WTC11 (cell line): ENCODE measurements around the gene TNFRSF4. TPM values are rescaled to one million over a fixed set of nuclear protein-coding genes. Genes with fewer than 3 reads are reported as not detected.

Experiments
- ATAC-seq: fragments of 200-7000 bp; cut with Tn5 transposase; 2 replicates; pipeline ENCODE4 v1.10.0; 2021; ENCODE audit warnings: mild to moderate bottlenecking, moderate library complexity
- CTCF ChIA-PET: fragments of 300-600 bp; sonication (Branson Sonifier 250); formaldehyde crosslinking; loops from one replicate; lab custom pipeline; 2021; ENCODE audit warnings: antibody characterized with exemption; lab: Charles Lee
- POLR2A ChIA-PET: fragments of 350-600 bp; sonication (Branson Sonifier 250); formaldehyde crosslinking; loops from one replicate; lab custom pipeline; 2021; ENCODE audit warnings: antibody characterized with exemption; lab: Charles Lee
- DNase-seq: peaks from one replicate; pipeline ENCODE4 v3.0.0; 2021; ENCODE audit warnings: low spot score
- H3K27ac Mint-ChIP-seq: 2 replicates; pipeline ENCODE4 v1.8.0; 2021; ENCODE audit warnings: mixed read lengths
- H3K27me3 Mint-ChIP-seq: 2 replicates; pipeline ENCODE4 v1.8.0; 2021; ENCODE audit warnings: low read depth, mild to moderate bottlenecking, moderate library complexity, mixed read lengths
- H3K36me3 Mint-ChIP-seq: 2 replicates; pipeline ENCODE4 v1.8.0; 2021; ENCODE audit warnings: mixed read lengths
- H3K4me1 Mint-ChIP-seq: 2 replicates; pipeline ENCODE4 v1.8.0; 2022; ENCODE audit warnings: mixed read lengths
- H3K4me3 Mint-ChIP-seq: 2 replicates; pipeline ENCODE4 v1.8.0; 2021; ENCODE audit warnings: mild to moderate bottlenecking, moderate library complexity, mixed read lengths
- H3K9me3 Mint-ChIP-seq: 2 replicates; pipeline ENCODE4 v1.8.0; 2021; ENCODE audit warnings: mixed read lengths
- ATF1 ChIP-seq: sonication (generic); formaldehyde crosslinking; IDR thresholded peaks from 2 replicates; pipeline ENCODE4 v1.8.1; 2023; ENCODE audit warnings: mild to moderate bottlenecking, moderate library complexity, missing genetic modification reagents
- ELF4 ChIP-seq: sonication (generic); formaldehyde crosslinking; IDR thresholded peaks from 2 replicates; pipeline ENCODE4 v1.8.1; 2022; ENCODE audit warnings: low read depth, mild to moderate bottlenecking, moderate library complexity, missing genetic modification reagents
- IRF2 ChIP-seq: sonication (generic); formaldehyde crosslinking; IDR thresholded peaks from 2 replicates; pipeline ENCODE4 v1.8.0; 2022; ENCODE audit warnings: low read depth, missing genetic modification reagents, borderline replicate concordance
- MYBL2 ChIP-seq: sonication (generic); formaldehyde crosslinking; IDR thresholded peaks from 2 replicates; pipeline ENCODE4 v1.8.1; 2023; ENCODE audit warnings: mild to moderate bottlenecking, moderate library complexity, missing genetic modification reagents
- NFE2L1 ChIP-seq: sonication (generic); formaldehyde crosslinking; IDR thresholded peaks from 2 replicates; pipeline ENCODE4 v1.8.1; 2023; ENCODE audit warnings: missing genetic modification reagents
- NR3C1 ChIP-seq: sonication (generic); formaldehyde crosslinking; conservative IDR thresholded peaks from 2 replicates; pipeline ENCODE4 v1.8.1; 2023; ENCODE audit warnings: low read depth, mild to moderate bottlenecking, missing genetic modification reagents
- SP1 ChIP-seq: sonication (generic); formaldehyde crosslinking; conservative IDR thresholded peaks from 2 replicates; pipeline ENCODE4 v1.8.1; 2022; ENCODE audit warnings: missing genetic modification reagents
- ZNF138 ChIP-seq: sonication (generic); formaldehyde crosslinking; conservative IDR thresholded peaks from 2 replicates; pipeline ENCODE4 v1.8.1; 2022; ENCODE audit warnings: mild to moderate bottlenecking, moderate library complexity, missing genetic modification reagents
- ZNF263 ChIP-seq: sonication (generic); formaldehyde crosslinking; IDR thresholded peaks from 2 replicates; pipeline ENCODE4 v1.8.1; 2022; ENCODE audit warnings: low read depth, mild to moderate bottlenecking, moderate library complexity, missing genetic modification reagents
- ZNF396 ChIP-seq: fragments of 250-450 bp; sonication (Bioruptor Pico); IDR thresholded peaks from 2 replicates; pipeline ENCODE4 v1.8.0; 2021; ENCODE audit warnings: mild to moderate bottlenecking, moderate library complexity, borderline replicate concordance
- ZNF416 ChIP-seq: fragments of 250-450 bp; sonication (Bioruptor Pico); IDR thresholded peaks from 2 replicates; pipeline ENCODE4 v1.9.0; 2021; ENCODE audit warnings: mild to moderate bottlenecking, inconsistent platforms
- ZNF671 ChIP-seq: fragments of 250-450 bp; sonication (Bioruptor Pico); IDR thresholded peaks from 2 replicates; pipeline ENCODE4 v1.8.0; 2021; ENCODE audit warnings: mild to moderate bottlenecking
- total RNA-seq: library from RNA; stranded (reverse); gene quantifications from 3 replicates; pipeline ENCODE4 v1.2.3, GENCODE V29; 2021
- TF ChIP-seq, protein P1 (sequence below): sonication (generic); formaldehyde crosslinking; IDR thresholded peaks from 2 replicates; pipeline ENCODE4 v1.8.0; 2022; ENCODE audit warnings: mild to moderate bottlenecking, missing genetic modification reagents
- TF ChIP-seq, protein P2 (sequence below): sonication (generic); formaldehyde crosslinking; IDR thresholded peaks from 2 replicates; pipeline ENCODE4 v1.8.0; 2022; ENCODE audit warnings: mild to moderate bottlenecking, missing genetic modification reagents
- TF ChIP-seq, protein P3 (sequence below): sonication (generic); formaldehyde crosslinking; IDR thresholded peaks from 2 replicates; pipeline ENCODE4 v1.8.1; 2023; ENCODE audit warnings: mild to moderate bottlenecking, missing genetic modification reagents
- TF ChIP-seq, protein P4 (sequence below): fragments of 250-450 bp; sonication (Bioruptor Pico); conservative IDR thresholded peaks from 2 replicates; pipeline ENCODE4 v1.9.0; 2021; ENCODE audit warnings: mild to moderate bottlenecking
- TF ChIP-seq, protein P5 (sequence below): fragments of 250-450 bp; sonication (Bioruptor Pico); IDR thresholded peaks from 2 replicates; pipeline ENCODE4 v1.8.0; 2021; ENCODE audit warnings: mild to moderate bottlenecking
- TF ChIP-seq, protein P6 (sequence below): fragments of 250-450 bp; sonication (Bioruptor Pico); IDR thresholded peaks from 2 replicates; pipeline ENCODE4 v1.9.0; 2021; ENCODE audit warnings: mild to moderate bottlenecking
- TF ChIP-seq, protein P7 (sequence below): sonication (generic); formaldehyde crosslinking; IDR thresholded peaks from 2 replicates; pipeline ENCODE4 v1.8.1; 2022; ENCODE audit warnings: mild to moderate bottlenecking, missing genetic modification reagents, moderate library complexity, borderline replicate concordance

Gene TNFRSF4
- total RNA-seq, 1 experiment from 2014 or later: 0.33 TPM

DNA sequence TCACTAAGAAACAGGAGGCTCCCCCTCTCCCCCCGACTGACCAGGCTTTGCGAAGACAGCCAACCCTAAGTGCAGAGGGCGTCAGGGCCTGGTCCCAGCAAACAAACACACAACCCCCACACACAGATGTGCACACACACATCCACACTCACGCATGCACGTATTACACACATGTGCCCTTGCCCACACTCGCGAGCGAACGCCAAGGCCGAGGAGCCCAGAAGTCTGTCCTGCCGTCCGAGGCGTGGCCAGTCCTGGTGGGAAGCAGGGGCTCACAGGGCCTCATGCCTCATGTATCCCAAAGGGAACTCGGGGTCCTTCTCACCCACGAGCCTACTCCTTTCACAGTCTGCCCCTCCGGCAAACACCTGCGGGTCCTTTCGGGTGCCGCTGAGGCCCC is 15.8 kb upstream of the TNFRSF4 start (continued):
- TF ChIP-seq, protein P1, sequence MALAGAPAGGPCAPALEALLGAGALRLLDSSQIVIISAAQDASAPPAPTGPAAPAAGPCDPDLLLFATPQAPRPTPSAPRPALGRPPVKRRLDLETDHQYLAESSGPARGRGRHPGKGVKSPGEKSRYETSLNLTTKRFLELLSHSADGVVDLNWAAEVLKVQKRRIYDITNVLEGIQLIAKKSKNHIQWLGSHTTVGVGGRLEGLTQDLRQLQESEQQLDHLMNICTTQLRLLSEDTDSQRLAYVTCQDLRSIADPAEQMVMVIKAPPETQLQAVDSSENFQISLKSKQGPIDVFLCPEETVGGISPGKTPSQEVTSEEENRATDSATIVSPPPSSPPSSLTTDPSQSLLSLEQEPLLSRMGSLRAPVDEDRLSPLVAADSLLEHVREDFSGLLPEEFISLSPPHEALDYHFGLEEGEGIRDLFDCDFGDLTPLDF (CRISPR knock-in tag): no peak
- TF ChIP-seq, protein P2, sequence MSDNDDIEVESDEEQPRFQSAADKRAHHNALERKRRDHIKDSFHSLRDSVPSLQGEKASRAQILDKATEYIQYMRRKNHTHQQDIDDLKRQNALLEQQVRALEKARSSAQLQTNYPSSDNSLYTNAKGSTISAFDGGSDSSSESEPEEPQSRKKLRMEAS (CRISPR knock-in tag): no peak
- no peak for TF ChIP-seq MYBL2
- TF ChIP-seq ZNF396 (CRISPR knock-in tag): no peak
- TF ChIP-seq, protein P3, sequence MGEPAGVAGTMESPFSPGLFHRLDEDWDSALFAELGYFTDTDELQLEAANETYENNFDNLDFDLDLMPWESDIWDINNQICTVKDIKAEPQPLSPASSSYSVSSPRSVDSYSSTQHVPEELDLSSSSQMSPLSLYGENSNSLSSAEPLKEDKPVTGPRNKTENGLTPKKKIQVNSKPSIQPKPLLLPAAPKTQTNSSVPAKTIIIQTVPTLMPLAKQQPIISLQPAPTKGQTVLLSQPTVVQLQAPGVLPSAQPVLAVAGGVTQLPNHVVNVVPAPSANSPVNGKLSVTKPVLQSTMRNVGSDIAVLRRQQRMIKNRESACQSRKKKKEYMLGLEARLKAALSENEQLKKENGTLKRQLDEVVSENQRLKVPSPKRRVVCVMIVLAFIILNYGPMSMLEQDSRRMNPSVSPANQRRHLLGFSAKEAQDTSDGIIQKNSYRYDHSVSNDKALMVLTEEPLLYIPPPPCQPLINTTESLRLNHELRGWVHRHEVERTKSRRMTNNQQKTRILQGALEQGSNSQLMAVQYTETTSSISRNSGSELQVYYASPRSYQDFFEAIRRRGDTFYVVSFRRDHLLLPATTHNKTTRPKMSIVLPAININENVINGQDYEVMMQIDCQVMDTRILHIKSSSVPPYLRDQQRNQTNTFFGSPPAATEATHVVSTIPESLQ (CRISPR knock-in tag): no peak
- no peak for TF ChIP-seq SP1

DNA sequence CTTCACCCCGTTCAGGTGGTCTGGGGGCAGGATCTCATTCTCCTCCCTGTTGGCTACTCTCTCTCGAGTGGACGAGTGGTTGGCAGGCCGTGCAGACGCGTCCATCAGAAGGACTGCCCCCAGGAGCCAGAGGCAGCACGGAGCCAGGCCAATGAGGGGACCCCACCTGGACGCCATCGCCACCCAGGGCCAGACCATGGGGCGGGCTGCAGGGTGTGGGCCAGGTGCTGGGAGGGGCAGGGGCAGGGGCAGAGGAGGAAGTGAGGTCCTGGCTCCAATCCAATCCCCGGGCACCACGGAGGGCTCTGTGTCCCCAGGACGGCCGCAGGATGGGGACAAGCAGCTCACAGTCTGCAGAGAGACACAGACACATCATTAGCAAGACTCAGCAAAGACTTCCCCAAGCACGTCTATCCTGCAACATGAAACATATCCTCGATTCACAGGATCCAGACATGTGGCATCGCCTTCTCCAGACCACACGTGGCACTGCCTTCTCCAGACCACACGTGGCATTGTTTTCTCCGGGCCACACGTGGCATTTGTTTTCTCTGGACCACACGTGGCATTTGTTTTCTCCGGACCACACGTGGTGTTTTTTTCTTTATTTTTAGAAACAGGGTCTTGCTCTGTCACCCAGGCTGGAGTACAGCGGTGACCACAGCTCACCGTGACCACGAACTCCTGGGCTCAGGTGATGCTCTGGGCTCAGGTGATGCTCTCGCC is 14.8 kb upstream of the TNFRSF4 start:
- DNase-seq (no peak), ATAC-seq (no peak)
- Mint-ChIP-seq H3K27ac (no peak overlapping the region), H3K9me3 (peaks cover 3% of the 10 kb centered on the region; the same call in 1 of the 2 replicates), H3K4me1 (peaks cover 10% of the 10 kb centered on the region), H3K36me3 (peaks cover 16% of the 10 kb centered on the region), H3K4me3 (no peak overlapping the region), H3K27me3 (no peaks in the 10 kb centered on the region)
- TF ChIP-seq IRF2 (no peak), NR3C1 (CRISPR knock-in tag) (no peak), ZNF263 (CRISPR knock-in tag) (no peak), ZNF671 (CRISPR knock-in tag) (no peak), ZNF138 (CRISPR knock-in tag) (no peak), ATF1 (CRISPR knock-in tag) (no peak), NFE2L1 (CRISPR knock-in tag) (no peak), ZNF416 (CRISPR knock-in tag) (no peak), ELF4 (no peak)
- TF ChIP-seq, protein P4, sequence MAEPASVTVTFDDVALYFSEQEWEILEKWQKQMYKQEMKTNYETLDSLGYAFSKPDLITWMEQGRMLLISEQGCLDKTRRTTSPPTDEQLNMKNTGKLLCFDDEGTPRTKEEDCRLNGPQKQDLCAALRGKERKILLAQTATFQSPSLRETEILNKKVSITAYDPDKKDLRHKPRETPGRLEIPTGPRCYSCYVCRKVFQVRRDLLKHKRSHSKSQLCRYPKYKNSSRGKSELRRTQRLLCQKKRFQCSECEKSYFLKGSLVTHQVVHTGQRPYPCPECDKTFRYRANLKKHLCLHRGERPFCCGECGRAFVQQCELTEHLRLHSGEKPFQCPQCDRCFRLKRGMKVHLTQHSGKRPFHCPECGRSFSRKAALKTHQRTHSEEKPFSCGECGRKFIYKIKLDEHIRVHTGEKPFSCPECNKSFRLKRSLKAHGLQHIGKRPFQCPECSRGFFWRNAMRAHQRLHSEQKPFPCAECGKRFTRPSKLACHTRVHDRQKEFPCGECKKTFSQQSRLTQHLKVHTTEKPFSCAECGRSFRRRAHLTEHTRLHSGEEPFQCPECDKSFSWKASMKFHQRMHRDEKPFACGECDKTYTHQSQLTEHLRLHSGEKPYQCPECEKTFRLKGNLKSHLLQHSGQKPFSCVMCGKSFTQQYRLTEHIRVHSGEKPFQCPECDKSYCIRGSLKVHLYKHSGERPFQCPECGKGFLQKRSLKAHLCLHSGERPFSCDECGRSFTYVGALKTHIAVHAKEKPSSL (CRISPR knock-in tag): no peak
- TF ChIP-seq, protein P5, sequence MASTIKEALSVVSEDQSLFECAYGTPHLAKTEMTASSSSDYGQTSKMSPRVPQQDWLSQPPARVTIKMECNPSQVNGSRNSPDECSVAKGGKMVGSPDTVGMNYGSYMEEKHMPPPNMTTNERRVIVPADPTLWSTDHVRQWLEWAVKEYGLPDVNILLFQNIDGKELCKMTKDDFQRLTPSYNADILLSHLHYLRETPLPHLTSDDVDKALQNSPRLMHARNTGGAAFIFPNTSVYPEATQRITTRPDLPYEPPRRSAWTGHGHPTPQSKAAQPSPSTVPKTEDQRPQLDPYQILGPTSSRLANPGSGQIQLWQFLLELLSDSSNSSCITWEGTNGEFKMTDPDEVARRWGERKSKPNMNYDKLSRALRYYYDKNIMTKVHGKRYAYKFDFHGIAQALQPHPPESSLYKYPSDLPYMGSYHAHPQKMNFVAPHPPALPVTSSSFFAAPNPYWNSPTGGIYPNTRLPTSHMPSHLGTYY: no peak
- TF ChIP-seq, protein P1 (CRISPR knock-in tag): no peak
- TF ChIP-seq, protein P6, sequence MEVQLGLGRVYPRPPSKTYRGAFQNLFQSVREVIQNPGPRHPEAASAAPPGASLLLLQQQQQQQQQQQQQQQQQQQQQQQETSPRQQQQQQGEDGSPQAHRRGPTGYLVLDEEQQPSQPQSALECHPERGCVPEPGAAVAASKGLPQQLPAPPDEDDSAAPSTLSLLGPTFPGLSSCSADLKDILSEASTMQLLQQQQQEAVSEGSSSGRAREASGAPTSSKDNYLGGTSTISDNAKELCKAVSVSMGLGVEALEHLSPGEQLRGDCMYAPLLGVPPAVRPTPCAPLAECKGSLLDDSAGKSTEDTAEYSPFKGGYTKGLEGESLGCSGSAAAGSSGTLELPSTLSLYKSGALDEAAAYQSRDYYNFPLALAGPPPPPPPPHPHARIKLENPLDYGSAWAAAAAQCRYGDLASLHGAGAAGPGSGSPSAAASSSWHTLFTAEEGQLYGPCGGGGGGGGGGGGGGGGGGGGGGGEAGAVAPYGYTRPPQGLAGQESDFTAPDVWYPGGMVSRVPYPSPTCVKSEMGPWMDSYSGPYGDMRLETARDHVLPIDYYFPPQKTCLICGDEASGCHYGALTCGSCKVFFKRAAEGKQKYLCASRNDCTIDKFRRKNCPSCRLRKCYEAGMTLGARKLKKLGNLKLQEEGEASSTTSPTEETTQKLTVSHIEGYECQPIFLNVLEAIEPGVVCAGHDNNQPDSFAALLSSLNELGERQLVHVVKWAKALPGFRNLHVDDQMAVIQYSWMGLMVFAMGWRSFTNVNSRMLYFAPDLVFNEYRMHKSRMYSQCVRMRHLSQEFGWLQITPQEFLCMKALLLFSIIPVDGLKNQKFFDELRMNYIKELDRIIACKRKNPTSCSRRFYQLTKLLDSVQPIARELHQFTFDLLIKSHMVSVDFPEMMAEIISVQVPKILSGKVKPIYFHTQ (CRISPR knock-in tag): no peak
- TF ChIP-seq, protein P7, sequence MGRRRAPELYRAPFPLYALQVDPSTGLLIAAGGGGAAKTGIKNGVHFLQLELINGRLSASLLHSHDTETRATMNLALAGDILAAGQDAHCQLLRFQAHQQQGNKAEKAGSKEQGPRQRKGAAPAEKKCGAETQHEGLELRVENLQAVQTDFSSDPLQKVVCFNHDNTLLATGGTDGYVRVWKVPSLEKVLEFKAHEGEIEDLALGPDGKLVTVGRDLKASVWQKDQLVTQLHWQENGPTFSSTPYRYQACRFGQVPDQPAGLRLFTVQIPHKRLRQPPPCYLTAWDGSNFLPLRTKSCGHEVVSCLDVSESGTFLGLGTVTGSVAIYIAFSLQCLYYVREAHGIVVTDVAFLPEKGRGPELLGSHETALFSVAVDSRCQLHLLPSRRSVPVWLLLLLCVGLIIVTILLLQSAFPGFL (CRISPR knock-in tag): no peak
- ChIA-PET POLR2A (no interaction called here), CTCF (interaction anchor here (1.5 kb wide), 1 partner anchor 106 kb away, joined by 3 read pairs; no protein-coding TSS in a partner anchor)
